HepG2 (cell line): ENCODE measurements around the gene MGAT4C. TPM values are rescaled to one million over a fixed set of nuclear protein-coding genes. Genes with fewer than 3 reads are reported as not detected.

Source experiments
- ATAC-seq: fragments of 200-7000 bp; cut with Tn5 transposase; 3 replicates; pipeline ENCODE4 v1.9.1; 2020; ENCODE audit warnings: mild to moderate bottlenecking, moderate library complexity
- BruUV-seq: library from RNA; stranded (reverse); fragments of 400-500 nt; replicated peaks from 2 replicates; lab custom pipeline; 2021; lab: Mats Ljungman, UMichigan
- CTCF ChIA-PET: fragments of 300-600 bp; formaldehyde crosslinking; extraction: SDS; loops from one replicate; lab custom pipeline; 2021; ENCODE audit warnings: low total read pairs, inconsistent platforms, low intra/inter-chr PET ratio; lab: Yijun Ruan, JAX
- POLR2A ChIA-PET: fragments of 350-600 bp; sonication (Branson Sonifier 250); formaldehyde crosslinking; loops from one replicate; lab custom pipeline; 2020; ENCODE audit warnings: antibody characterized with exemption, inconsistent platforms; lab: Yijun Ruan, JAX
- DNase-seq: peaks from one replicate; pipeline ENCODE4 v3.0.0-alpha.2; 2015; ENCODE audit warnings: low spot score
- FAIRE-seq: peaks from 3 replicates; lab custom pipeline; 2011; peaks lifted over from hg19 to GRCh38; lab: Jason Lieb, UNC
- H2AFZ ChIP-seq: one replicate; pipeline ENCODE4 v1.6.1; 2011; ENCODE audit warnings: low read length, inconsistent platforms
- H3K27ac ChIP-seq: fragments of 300-600 bp; 3 replicates; pipeline ENCODE4 v1.8.0; 2011; ENCODE audit warnings: mixed run types, mild to moderate bottlenecking, mixed read lengths, low read length, inconsistent platforms; ENCODE audit not compliant: insufficient read depth; ENCODE audit errors: extremely low read length
- H3K27me3 ChIP-seq, 2 experiments: fragments of 200-600 bp in 1 of 2; 2 replicates in 1 of 2; 3 replicates in 1 of 2; pipeline versions ENCODE4 v1.6.0 to v1.8.0; 2011; ENCODE audit warnings: low read length in 2 of 2, mild to moderate bottlenecking in 2 of 2, moderate library complexity in 2 of 2, inconsistent platforms in 1 of 2; ENCODE audit not compliant: insufficient read depth in 2 of 2, control insufficient read depth in 1 of 2
- H3K36me3 ChIP-seq, 2 experiments: fragments of 200-600 bp in 1 of 2; replicated peaks in 1 of 2; 2 replicates in 1 of 2; 3 replicates in 1 of 2; pipeline versions ENCODE4 v1.5.1 to v1.8.0; 2011; ENCODE audit warnings: low read length in 2 of 2, inconsistent platforms in 1 of 2; ENCODE audit not compliant: insufficient read depth in 2 of 2, control insufficient read depth in 1 of 2
- H3K4me1 ChIP-seq: 2 replicates; pipeline ENCODE4 v1.5.1; 2012; ENCODE audit warnings: low read length, inconsistent platforms; ENCODE audit not compliant: insufficient read depth
- H3K4me2 ChIP-seq: 2 replicates; pipeline ENCODE4 v1.6.0; 2011; ENCODE audit warnings: low read depth, low read length, inconsistent platforms
- H3K4me3 ChIP-seq, 3 experiments: fragments of 200-600 bp in 1 of 3; sonication (generic), shearing (Covaris generic) in 1 of 3; replicated peaks in 1 of 3; 2 replicates each; pipeline ENCODE4 v1.5.1; 2011 to 2016; ENCODE audit warnings: low read length in 3 of 3, inconsistent platforms in 2 of 3, low read depth in 2 of 3, mild to moderate bottlenecking in 2 of 3, control low read depth in 1 of 3, mixed read lengths in 1 of 3; ENCODE audit not compliant: insufficient read depth in 1 of 3
- H3K79me2 ChIP-seq: one replicate; pipeline ENCODE4 v1.6.1; 2011; ENCODE audit warnings: low read length, inconsistent platforms; ENCODE audit not compliant: insufficient read depth
- H3K9ac ChIP-seq: 2 replicates; pipeline ENCODE4 v1.6.0; 2011; ENCODE audit warnings: mild to moderate bottlenecking, low read depth, low read length, inconsistent platforms; ENCODE audit not compliant: insufficient read depth
- H3K9me3 ChIP-seq: 2 replicates; pipeline ENCODE4 v1.5.1; 2012; ENCODE audit warnings: mild to moderate bottlenecking, low read length
- H4K20me1 ChIP-seq: 2 replicates; pipeline ENCODE4 v1.6.0; 2011; ENCODE audit warnings: inconsistent platforms, mild to moderate bottlenecking, low read length, moderate library complexity; ENCODE audit not compliant: insufficient read depth
- BRF2 ChIP-seq: sonication (generic); formaldehyde crosslinking; IDR thresholded peaks from 2 replicates; pipeline ENCODE4 v1.8.1; 2022; ENCODE audit warnings: mild to moderate bottlenecking, missing genetic modification reagents
- CBFB ChIP-seq: sonication (generic); formaldehyde crosslinking; IDR thresholded peaks from 2 replicates; pipeline ENCODE4 v1.4.0; 2020; ENCODE audit warnings: missing genetic modification reagents
- GABPB1 ChIP-seq: IDR thresholded peaks from 2 replicates; pipeline ENCODE4 v1.6.1; 2016; ENCODE audit warnings: mild to moderate bottlenecking, missing genetic modification reagents, moderate library complexity, missing compliant biosample characterization
- GLMP ChIP-seq: sonication (generic); formaldehyde crosslinking; IDR thresholded peaks from 2 replicates; pipeline ENCODE4 v1.9.0; 2021; ENCODE audit warnings: missing genetic modification reagents, mild to moderate bottlenecking, borderline replicate concordance
- GMEB1 ChIP-seq: sonication (generic); formaldehyde crosslinking; IDR thresholded peaks from 2 replicates; pipeline ENCODE4 v1.5.1; 2020; ENCODE audit warnings: missing genetic modification reagents, mild to moderate bottlenecking, borderline replicate concordance
- KLF15 ChIP-seq: sonication (generic); formaldehyde crosslinking; IDR thresholded peaks from 2 replicates; pipeline ENCODE4 v1.8.1; 2023; ENCODE audit warnings: borderline replicate concordance, mild to moderate bottlenecking, inconsistent platforms, missing genetic modification reagents, mixed read lengths
- KMT2A ChIP-seq: sonication (generic); formaldehyde crosslinking; IDR thresholded peaks from 2 replicates; pipeline ENCODE4 v1.4.0; 2020; ENCODE audit warnings: missing genetic modification reagents
- MED8 ChIP-seq: sonication (generic); formaldehyde crosslinking; IDR thresholded peaks from 2 replicates; pipeline ENCODE4 v1.8.1; 2023; ENCODE audit warnings: mild to moderate bottlenecking, missing genetic modification reagents; ENCODE audit not compliant: insufficient replicate concordance
- MIER3 ChIP-seq: IDR thresholded peaks from 2 replicates; pipeline ENCODE4 v1.6.1; 2016; ENCODE audit warnings: missing compliant biosample characterization, borderline replicate concordance
- PAF1 ChIP-seq: IDR thresholded peaks from 2 replicates; pipeline ENCODE4 v1.6.1; 2016; ENCODE audit warnings: missing genetic modification reagents, missing compliant biosample characterization
- PLRG1 ChIP-seq: fragments of 450-650 bp; conservative IDR thresholded peaks from 2 replicates; pipeline ENCODE4 v1.6.1; 2016
- RFXAP ChIP-seq: sonication (generic); formaldehyde crosslinking; IDR thresholded peaks from 2 replicates; pipeline ENCODE4 v1.4.0; 2020; ENCODE audit warnings: missing genetic modification reagents, borderline replicate concordance
- ZEB1 ChIP-seq: IDR thresholded peaks from 2 replicates; pipeline ENCODE4 v1.6.1; 2012; ENCODE audit warnings: mild to moderate bottlenecking, low read depth, inconsistent platforms; ENCODE audit not compliant: insufficient replicate concordance
- ZMYM3 ChIP-seq: sonication (generic); formaldehyde crosslinking; IDR thresholded peaks from 2 replicates; pipeline ENCODE4 v1.5.1; 2020; ENCODE audit warnings: mild to moderate bottlenecking, missing genetic modification reagents
- ZNF354B ChIP-seq: sonication (generic); formaldehyde crosslinking; IDR thresholded peaks from 2 replicates; pipeline ENCODE4 v1.8.0; 2022; ENCODE audit warnings: mild to moderate bottlenecking, missing genetic modification reagents
- ZNF749 ChIP-seq: sonication (generic); formaldehyde crosslinking; IDR thresholded peaks from 2 replicates; pipeline ENCODE4 v1.8.0; 2022; ENCODE audit warnings: mild to moderate bottlenecking, missing genetic modification reagents, moderate library complexity, borderline replicate concordance
- ZSCAN20 ChIP-seq: sonication (generic); formaldehyde crosslinking; IDR thresholded peaks from 2 replicates; pipeline ENCODE4 v1.4.0; 2020; ENCODE audit warnings: missing genetic modification reagents, mild to moderate bottlenecking, borderline replicate concordance
- WGBS: methylation state at CpG from one replicate; pipeline ENCODE4 v1.1.6; 2017; ENCODE audit warnings: low lambda C conversion rate; 5-methylcytosine and 5-hydroxymethylcytosine counted together
- in situ Hi-C: cut with HindIII; loops from 2 replicates; pipeline ENCODE4 v1.10.0; 2017; ENCODE audit warnings: low pct_unique_long_range_greater_than_20kb; ENCODE audit not compliant: extremely low pct_ligation_motif_present
- intact Hi-C: fragments of 100-400 bp; cut with micrococcal nuclease; formaldehyde crosslinking; loops from one replicate; pipeline ENCODE4 v1.10.0; 2022; ENCODE audit not compliant: unreplicated experiment
- polyA plus RNA-seq, 8 experiments: library from polyadenylated mRNA; depleted of rRNA in 3 of 8; stranded (reverse) in 7 of 8; unstranded in 1 of 8; fragments of >200 nt; fragmentation: Illumina TruSeq in 4 of 8; extraction: Trizol in 4 of 8; gene quantifications; 2 replicates each; pipeline versions ENCODE4 v1.2.1 to v1.2.3, GENCODE V29; 2011 to 2016; ENCODE audit warnings: low read depth in 4 of 8, missing spikeins in 1 of 8, mixed read lengths in 1 of 8; ENCODE audit not compliant: insufficient read depth in 1 of 8
- total RNA-seq, 5 experiments: library from RNA; depleted of rRNA; stranded (reverse); fragments of >200 nt; fragmentation: Illumina TruSeq; extraction: Trizol; gene quantifications; 2 replicates each; pipeline ENCODE4 v1.2.3, GENCODE V29; 2016; ENCODE audit warnings: low read depth in 1 of 5

Gene MGAT4C
- total and polyA plus RNA-seq, 2 of the 13 experiments (the other 11 are each of a cell fraction or from before 2014, with no cell fraction given) = not detected

- BruUV-seq = no TSS peak
- POLR2A ChIA-PET = no interaction called here
Measured at GRCh38 chr12:86145156-86145555, 111.0 kb downstream of the MGAT4C start.

GRCh38 chr12:86143162-86143561, 113.0 kb downstream of the MGAT4C start:
- CTCF ChIA-PET = no interaction called here
- 6% methylated on average over 1 of the region's 1 CpG for WGBS
- no peak for ATAC-seq
- no peak for TF ChIP-seq MED8 (CRISPR knock-in tag)
- TF ChIP-seq RFXAP = no peak
- TF ChIP-seq KMT2A (CRISPR knock-in tag) = no peak
- TF ChIP-seq ZEB1 = no peak
- TF ChIP-seq CBFB (CRISPR knock-in tag) = no peak
- no peak for TF ChIP-seq BRF2 (CRISPR knock-in tag)
- no peak for TF ChIP-seq KLF15 (CRISPR knock-in tag)
- TF ChIP-seq ZNF749 = no peak
- no peak for TF ChIP-seq GABPB1 (CRISPR knock-in tag)
- TF ChIP-seq MIER3 (CRISPR knock-in tag) = no peak
- TF ChIP-seq ZMYM3 = no peak
- no peak for TF ChIP-seq GLMP (CRISPR knock-in tag)

More at GRCh38 chr12:86145156-86145555, 111.0 kb downstream of the MGAT4C start:
- no peaks in the 10 kb centered on the region for H3K36me3 ChIP-seq
- H3K79me2 ChIP-seq = no peaks in the 10 kb centered on the region
- no peaks in the 10 kb centered on the region for H4K20me1 ChIP-seq
- in situ Hi-C loops = no loop called here
- H3K4me3 ChIP-seq = no peak overlapping the region
- H2AFZ ChIP-seq = no peak overlapping the region
- ATAC-seq (no peak), DNase-seq (no peak), FAIRE-seq (no peak)
- no peaks in the 10 kb centered on the region for H3K4me1 ChIP-seq
- 0% methylated on average over 2 of the region's 2 CpGs for WGBS
- intact Hi-C loops = no loop called here
- H3K27ac ChIP-seq = no peak overlapping the region
- no peaks in the 10 kb centered on the region for H3K9me3 ChIP-seq
- H3K4me2 ChIP-seq = no peak overlapping the region
- CTCF ChIA-PET = no interaction called here
- TF ChIP-seq GMEB1 (CRISPR knock-in tag) (no peak), PAF1 (CRISPR knock-in tag) (no peak), PLRG1 (no peak), ZNF354B (CRISPR knock-in tag) (no peak), ZSCAN20 (no peak)
- H3K9ac ChIP-seq = no peak overlapping the region
- no peaks in the 10 kb centered on the region for H3K27me3 ChIP-seq

More at GRCh38 chr12:86143162-86143561, 113.0 kb downstream of the MGAT4C start:
- no TSS peak for BruUV-seq
- DNase-seq = no peak
- no peaks in the 10 kb centered on the region for H3K27me3 ChIP-seq
- in situ Hi-C loops (no loop called here), intact Hi-C loops (no loop called here)
- H3K36me3 ChIP-seq = no peaks in the 10 kb centered on the region
- H2AFZ ChIP-seq = no peak overlapping the region
- H3K9ac ChIP-seq = no peak overlapping the region
- FAIRE-seq = no peak
- H3K4me3 ChIP-seq = no peak overlapping the region
- H3K27ac ChIP-seq = no peak overlapping the region
- no peaks in the 10 kb centered on the region for H3K4me1 ChIP-seq
- no peaks in the 10 kb centered on the region for H3K79me2 ChIP-seq
- no peaks in the 10 kb centered on the region for H3K9me3 ChIP-seq
- H3K4me2 ChIP-seq = no peak overlapping the region
- POLR2A ChIA-PET = no interaction called here
- no peaks in the 10 kb centered on the region for H4K20me1 ChIP-seq
